Mononuclear cell (primary cell): ENCODE data around the gene EML3. TPM values are rescaled to one million over a fixed set of nuclear protein-coding genes. Genes with fewer than 3 reads are reported as not detected.
"Not testable (repeated sequence)": the region's sequence is repeated elsewhere in the genome, so short reads cannot be mapped to it uniquely, and the experiment has no call there.

ENCODE experiments used
- H3K27me3 ChIP-seq: 2 replicates; pipeline ENCODE4 v1.6.0; 2011; ENCODE audit warnings: low read length, control low read depth; ENCODE audit not compliant: insufficient read depth
- H3K4me1 ChIP-seq: 2 replicates; pipeline ENCODE4 v1.5.1; 2011; ENCODE audit warnings: mild to moderate bottlenecking, low read length, control low read depth; ENCODE audit not compliant: insufficient read depth
- H3K4me3 ChIP-seq: 2 replicates; pipeline ENCODE4 v1.5.1; 2011; ENCODE audit warnings: mild to moderate bottlenecking, low read length, moderate library complexity
- H3K9me3 ChIP-seq: 2 replicates; pipeline ENCODE4 v1.5.1; 2011; ENCODE audit warnings: low read depth, mild to moderate bottlenecking, control low read depth, low read length
- total RNA-seq: library from RNA; depleted of rRNA; stranded (reverse); fragments of >200 nt; gene quantifications from one replicate; pipeline ENCODE4 v1.2.3, GENCODE V29; 2012

EML3 gene, protein sequence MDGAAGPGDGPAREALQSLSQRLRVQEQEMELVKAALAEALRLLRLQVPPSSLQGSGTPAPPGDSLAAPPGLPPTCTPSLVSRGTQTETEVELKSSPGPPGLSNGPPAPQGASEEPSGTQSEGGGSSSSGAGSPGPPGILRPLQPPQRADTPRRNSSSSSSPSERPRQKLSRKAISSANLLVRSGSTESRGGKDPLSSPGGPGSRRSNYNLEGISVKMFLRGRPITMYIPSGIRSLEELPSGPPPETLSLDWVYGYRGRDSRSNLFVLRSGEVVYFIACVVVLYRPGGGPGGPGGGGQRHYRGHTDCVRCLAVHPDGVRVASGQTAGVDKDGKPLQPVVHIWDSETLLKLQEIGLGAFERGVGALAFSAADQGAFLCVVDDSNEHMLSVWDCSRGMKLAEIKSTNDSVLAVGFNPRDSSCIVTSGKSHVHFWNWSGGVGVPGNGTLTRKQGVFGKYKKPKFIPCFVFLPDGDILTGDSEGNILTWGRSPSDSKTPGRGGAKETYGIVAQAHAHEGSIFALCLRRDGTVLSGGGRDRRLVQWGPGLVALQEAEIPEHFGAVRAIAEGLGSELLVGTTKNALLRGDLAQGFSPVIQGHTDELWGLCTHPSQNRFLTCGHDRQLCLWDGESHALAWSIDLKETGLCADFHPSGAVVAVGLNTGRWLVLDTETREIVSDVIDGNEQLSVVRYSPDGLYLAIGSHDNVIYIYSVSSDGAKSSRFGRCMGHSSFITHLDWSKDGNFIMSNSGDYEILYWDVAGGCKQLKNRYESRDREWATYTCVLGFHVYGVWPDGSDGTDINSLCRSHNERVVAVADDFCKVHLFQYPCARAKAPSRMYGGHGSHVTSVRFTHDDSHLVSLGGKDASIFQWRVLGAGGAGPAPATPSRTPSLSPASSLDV
- total RNA-seq = 32.2 TPM

DNA sequence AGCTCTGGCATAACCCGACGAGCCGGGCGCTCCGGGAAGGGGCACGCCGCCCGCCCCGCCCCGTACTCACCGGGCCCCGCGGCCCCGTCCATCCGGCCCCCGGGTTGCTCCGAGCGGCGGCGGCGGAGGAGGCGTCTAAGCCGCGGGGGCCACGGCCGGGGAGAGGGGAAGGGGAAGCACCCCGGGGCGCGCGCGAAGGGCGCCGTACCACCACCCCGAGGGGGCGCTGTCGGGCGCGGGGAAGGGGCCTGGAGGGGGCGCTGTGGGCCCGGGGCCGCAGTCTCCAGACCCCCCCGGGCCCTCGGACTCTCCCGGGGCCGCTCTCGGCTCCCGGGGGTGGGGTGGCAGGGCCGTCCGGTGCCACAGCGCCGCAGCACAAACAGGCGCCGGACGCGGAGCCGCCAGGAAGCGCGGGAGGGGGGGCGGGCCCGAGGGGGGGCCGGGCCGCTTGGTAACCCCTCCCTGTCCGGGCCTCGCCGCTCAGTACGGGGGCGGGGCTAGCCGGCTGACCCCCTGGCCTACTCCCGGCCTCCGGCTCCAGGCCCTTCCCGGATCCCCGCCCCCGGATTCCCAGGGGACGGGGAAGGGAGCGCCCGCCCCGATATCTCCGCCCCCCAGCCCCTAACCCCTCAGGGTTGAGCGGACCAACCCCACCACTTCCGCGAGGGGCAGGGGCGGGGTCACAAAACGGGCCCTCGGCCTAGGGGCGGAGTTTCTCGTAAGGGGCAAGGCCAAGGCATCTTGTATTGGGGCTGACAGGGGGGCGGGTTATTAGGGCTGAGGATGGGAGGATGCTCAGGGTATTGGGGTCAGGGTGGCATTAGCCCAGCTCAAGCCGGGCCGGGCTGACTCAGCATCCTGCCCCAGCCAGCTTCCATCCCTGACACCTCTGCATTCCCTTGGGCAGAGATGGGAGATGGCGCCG lies at the start of gene EML3, which contains the start of gene ROM1:
Gene EML3 (minus strand): TSS at position 410 of the 925 bp plus-strand sequence. CDS start 318 bp downstream, at position 92.
Gene ROM1 (plus strand): TSS at position 892 of the 925 bp plus-strand sequence. CDS start 25 bp downstream, at position 917.
- no peaks in the 10 kb centered on the region for H3K27me3 ChIP-seq
- no peaks in the 10 kb centered on the region for H3K9me3 ChIP-seq
- H3K4me1 ChIP-seq = peaks cover 26% of the 10 kb centered on the region
- H3K4me3 ChIP-seq = peak within 1 kb of the TSS; percentile 69

DNA sequence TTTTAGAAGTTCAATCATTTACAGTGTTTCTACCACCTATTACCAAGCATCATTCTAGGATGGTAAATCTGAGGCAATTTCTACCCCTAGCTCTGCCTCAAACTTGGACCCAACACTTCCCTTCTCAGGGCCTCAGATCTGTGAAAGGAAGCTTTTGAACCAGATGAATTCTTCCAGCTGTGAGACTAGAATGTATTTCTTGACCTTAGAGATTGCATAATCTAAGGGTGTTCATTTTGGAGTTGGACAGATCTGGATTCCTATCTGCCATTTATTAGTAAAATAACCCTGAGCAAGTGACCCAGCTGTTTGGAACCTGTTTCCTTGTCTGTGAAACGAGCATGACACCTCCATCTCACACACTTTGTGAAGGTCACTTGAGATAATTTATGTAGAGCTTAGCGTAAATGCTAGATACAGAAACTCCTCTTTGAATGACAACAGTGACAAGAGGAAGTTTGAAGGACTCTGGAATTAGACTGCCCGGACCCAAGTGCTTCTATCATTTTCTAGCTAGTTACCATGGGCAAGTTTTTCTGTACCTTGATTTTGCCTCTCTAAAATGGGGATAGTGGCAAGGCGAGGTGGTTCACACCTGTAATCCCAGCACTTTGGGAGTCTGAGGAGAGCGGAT lies 44.3 kb upstream of the EML3 start:
- Histone ChIP-seq H3K4me3 (no peak overlapping the region), H3K9me3 (no peaks in the 10 kb centered on the region), H3K4me1 (peaks cover 14% of the 10 kb centered on the region), H3K27me3 (no peaks in the 10 kb centered on the region)

DNA sequence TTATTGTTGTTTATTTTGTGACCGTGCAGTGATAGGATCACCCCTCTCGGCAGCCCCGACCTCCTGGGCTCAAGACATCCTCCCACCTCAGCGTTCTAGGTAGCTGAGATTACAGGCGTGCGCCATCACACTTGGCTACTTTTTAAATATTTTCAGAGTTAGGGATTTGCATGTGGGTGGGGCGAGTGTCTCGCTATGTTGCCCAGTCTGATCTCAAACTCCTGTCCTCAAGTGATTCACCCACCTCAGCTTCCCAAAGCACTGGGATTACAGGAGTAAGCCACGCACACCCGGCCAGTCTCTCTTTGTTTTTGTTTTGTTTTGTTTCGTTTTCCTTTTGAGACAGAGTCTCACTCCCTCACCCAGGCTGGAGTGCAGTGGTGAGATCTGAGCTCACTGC lies 41.7 kb upstream of the EML3 start:
- no peak overlapping the region for H3K4me3 ChIP-seq
- no peaks in the 10 kb centered on the region for H3K27me3 ChIP-seq
- peaks cover 20% of the 10 kb centered on the region for H3K4me1 ChIP-seq
- no peaks in the 10 kb centered on the region for H3K9me3 ChIP-seq

DNA sequence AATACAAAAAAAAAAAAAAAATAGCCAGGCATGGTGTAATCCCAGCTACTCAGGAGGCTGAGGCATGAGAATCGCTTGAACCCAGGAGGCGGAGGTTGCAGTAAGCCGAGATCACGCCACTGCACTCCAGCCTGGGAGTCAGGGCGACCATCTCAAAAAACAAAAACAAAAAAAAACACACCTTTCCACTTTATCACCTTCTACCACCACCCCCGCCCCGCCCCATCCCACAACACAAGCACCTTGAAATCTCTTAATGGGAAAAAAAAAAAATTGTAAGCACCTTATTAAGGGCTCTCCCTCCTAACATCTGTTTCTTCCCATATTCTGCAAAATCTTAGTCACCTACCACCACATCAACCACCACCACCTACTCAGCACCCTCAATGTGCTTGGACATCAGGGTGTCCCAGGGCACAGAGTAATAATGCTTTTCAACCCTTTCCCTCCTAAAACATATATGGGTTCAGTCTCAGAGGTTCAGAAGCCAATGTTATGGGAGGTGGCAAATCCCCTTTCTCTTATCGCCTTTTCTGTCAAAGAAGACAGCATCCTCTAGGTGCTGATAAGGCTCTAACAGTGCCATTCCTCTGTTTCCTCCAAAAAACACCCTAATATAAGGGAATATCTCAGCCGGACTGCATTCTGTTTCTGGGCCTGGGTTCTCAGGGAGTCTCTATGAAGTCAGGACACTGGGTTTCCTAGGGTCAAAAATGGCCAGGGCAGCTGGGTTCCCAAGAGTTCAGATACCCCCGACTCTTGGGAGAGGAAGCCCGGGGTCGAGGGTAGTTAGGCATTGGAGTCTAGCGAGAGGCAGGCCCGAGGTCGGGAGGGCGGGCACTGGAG lies 39.8 kb upstream of the EML3 start:
- Histone ChIP-seq H3K27me3 (no peaks in the 10 kb centered on the region), H3K4me3 (peak overlapping the region; percentile 89), H3K4me1 (peaks cover 20% of the 10 kb centered on the region), H3K9me3 (no peaks in the 10 kb centered on the region)

GRCh38 chr11:62650283-62650682 lies 37.7 kb upstream of the EML3 start:
- H3K27me3 ChIP-seq, H3K9me3 ChIP-seq, H3K4me3 ChIP-seq: not testable (repeated sequence)
- peaks cover 34% of the 10 kb centered on the region for H3K4me1 ChIP-seq

DNA sequence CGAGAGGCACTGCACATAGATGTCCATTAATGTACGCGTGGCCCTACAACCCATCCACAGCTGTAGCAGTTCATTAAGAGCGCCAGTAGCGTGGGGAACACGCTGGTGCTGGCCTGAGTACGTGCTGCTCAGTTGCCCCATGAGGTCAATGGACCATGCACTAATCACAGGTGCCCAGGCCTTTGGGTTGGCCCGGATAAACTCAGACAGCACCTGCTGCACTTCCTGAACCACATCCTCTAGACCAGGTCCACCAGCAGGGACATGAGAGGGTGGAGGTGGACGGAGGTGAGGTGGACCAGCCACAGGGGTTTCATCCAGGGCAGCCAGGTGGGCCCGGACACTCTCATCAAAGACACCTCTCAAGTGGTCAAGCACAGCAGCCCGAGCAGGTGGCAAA lies 36.9 kb upstream of the EML3 start:
- no peaks in the 10 kb centered on the region for H3K27me3 ChIP-seq
- peaks cover 42% of the 10 kb centered on the region for H3K4me1 ChIP-seq
- no peaks in the 10 kb centered on the region for H3K9me3 ChIP-seq
- no peak overlapping the region for H3K4me3 ChIP-seq

DNA sequence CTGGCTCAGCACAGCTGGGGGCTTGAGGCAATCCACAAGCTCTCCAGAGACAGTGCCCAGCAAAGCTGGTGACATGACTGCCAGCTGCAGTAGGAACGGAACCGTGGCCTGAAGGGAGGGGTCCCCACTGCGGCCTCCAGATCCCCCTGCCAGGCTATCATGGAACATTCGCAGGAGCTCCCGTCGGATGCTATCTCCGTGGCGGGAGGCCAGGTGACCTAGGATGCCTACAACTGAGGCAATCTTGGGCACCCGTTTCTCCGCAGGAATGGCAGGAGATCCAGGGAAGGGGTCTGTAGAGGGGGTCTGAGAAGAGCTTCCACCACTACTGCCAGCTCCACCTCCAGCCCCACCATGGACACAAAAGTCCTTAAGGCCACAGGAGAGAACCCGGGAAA lies 36.4 kb upstream of the EML3 start:
- H3K4me1 ChIP-seq = peaks cover 41% of the 10 kb centered on the region
- H3K9me3 ChIP-seq = no peaks in the 10 kb centered on the region
- H3K4me3 ChIP-seq = no peak overlapping the region
- no peaks in the 10 kb centered on the region for H3K27me3 ChIP-seq

DNA sequence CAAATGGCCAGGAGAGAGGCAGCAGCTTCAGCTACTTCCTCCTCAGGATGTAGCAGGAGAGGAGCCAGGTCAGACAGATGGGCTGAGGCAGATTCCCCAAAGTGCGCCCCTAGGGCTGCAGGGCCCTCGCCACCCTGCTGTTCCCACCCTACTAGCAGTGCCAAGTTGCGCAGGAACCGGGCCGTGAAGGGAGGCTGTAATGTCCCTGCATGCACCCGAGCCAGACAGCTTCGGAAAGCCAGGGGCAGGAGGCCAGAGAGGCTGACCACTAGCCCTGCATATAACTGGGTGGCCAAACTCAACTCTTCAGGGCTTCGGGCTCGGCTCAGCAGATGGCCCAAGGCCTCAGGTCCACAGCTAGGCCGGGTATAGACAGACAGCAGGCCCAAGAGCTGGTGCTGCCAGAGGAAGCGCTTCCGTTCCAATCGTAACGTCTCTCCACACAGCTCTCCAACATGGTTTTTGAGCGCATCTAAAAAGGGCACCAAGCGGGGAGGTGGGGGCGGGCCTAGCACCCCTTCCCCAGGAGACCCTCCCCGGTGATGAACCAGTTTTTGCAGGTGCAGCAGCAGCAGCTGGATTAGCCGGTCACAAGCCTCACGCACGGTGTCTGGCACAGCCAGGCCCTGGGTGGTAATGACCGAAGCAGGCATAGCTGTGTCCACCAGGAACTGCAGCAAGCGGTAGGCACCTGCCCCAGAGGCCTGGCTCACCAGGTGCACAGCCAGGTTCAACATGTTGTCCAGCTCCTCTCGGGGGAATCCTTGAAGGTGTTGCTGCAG lies 35.8 kb upstream of the EML3 start:
- peaks cover 41% of the 10 kb centered on the region for H3K4me1 ChIP-seq
- no peak overlapping the region for H3K4me3 ChIP-seq
- H3K9me3 ChIP-seq = no peaks in the 10 kb centered on the region
- H3K27me3 ChIP-seq = no peaks in the 10 kb centered on the region

DNA sequence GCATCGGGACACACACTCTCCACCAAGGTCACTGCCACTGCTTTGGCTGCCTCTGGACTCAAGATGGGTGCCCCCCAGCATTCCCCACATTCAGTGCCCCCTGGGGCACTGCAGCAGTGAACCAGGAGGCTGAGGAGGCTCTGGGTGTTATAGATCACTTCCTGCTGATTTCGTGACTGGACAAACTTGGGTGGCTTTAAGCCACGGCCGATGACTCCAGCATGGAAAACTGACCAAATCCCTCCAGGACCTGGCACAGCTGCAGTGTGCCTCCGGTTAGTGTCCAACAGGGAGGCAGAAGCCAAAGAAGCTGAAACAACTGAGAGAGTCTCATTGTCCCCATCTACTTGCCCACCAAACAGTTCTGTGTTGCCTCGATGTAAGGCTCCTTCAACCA lies 35.0 kb upstream of the EML3 start:
- Histone ChIP-seq H3K27me3 (no peaks in the 10 kb centered on the region), H3K4me3 (no peak overlapping the region), H3K9me3 (no peaks in the 10 kb centered on the region), H3K4me1 (peaks cover 39% of the 10 kb centered on the region)

DNA sequence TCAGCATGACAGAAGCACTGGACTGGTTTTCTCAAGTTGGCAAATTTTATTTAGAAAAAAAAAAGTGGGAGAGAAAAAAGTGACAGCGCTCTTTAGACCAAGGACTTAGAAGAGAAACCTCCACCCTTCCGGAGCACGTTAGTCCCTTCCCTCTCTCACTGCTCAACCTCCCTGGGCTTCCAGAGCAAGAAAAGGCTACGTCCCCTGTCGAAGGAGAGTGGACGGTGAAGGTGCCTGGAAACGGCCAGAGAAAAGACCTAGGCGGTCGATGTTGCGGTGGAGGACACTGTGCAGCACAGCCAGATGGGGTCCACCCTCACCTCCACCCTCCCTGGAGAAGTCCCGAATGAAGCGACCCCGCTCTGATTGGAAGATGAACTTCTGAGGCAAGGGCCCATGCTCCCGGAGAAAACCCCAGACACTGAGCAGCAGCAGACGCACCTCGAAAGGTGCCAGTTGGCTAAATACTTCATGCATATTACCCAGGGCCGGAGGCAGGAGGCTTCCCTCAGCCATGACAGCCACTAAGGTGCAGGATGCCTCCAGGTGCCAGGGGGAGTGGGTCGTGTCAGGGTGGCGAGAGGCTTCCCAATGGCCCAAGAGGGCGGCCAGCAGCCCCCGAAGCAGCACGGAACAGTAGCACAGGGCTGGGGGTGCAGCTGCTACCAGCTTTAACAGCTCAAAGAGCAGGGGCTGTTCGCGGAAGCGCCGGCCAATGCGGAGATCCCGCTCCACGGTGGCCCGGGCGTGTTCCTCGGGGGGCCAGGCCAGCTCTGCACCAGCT lies 34.4 kb upstream of the EML3 start:
- peak overlapping the region; percentile 97 for H3K4me3 ChIP-seq
- peaks cover 33% of the 10 kb centered on the region for H3K4me1 ChIP-seq
- H3K9me3 ChIP-seq = no peaks in the 10 kb centered on the region
- H3K27me3 ChIP-seq = no peaks in the 10 kb centered on the region

DNA sequence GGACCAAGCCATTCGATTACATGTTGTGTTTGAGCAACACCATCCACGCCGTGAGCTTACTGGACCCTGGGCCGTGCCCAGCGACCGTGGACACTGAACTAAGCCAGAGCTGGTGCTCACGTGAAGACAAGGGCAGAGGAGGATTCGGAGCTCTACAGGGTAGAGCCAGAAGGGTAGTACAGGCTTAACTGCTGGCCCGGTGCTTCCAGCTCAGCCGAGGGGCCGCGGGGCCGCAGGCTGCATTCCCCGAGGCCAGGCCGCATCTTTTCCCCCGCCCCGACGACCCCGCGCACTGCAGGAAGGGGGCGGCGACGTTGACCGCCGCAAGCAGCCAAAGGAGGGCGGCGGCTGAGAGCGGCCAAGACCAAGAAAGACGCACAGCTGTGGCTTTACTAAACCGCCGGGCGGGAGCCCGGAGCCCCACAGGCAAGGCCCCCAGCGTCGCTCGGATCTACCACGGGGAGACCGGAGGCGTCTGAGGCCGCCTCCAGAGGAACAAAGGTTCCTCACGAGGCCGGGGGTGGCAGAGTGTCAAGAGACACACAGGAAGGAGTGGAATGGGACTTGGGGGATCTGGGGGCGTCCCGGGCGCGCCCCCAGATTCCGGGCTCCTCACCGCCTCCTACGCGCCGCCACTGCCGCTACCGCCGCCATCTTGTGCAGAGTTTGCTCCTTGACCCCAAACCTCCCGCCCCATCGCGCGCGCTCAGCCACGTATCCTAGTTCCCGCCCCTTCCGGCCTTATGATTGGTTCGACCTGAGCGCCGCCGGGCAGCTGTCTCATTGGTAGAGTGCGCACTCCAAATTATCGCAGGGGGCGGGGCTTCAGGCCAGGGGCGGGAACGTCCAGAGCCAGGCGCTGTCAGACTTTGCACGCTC lies 33.6 kb upstream of the EML3 start, which contains the start of gene GANAB:
Gene GANAB (minus strand): TSS at position 668 of the 879 bp plus-strand sequence. CDS start 14 bp downstream, at position 654.
- Histone ChIP-seq H3K4me1 (peaks cover 26% of the 10 kb centered on the region), H3K4me3 (peak within 1 kb of the TSS; percentile 97), H3K27me3 (no peaks in the 10 kb centered on the region), H3K9me3 (no peaks in the 10 kb centered on the region)

- Histone ChIP-seq H3K4me1 (peaks cover 26% of the 10 kb centered on the region), H3K27me3 (no peaks in the 10 kb centered on the region), H3K9me3 (no peaks in the 10 kb centered on the region), H3K4me3 (peak overlapping the region; percentile 97)
These were observed 33.0 kb upstream of the EML3 start for GRCh38 chr11:62645671-62645945.
